Epithelial cell of prostate (primary cell): ENCODE results near the gene TMPRSS9.

ENCODE experiments used
- DNase-seq: peaks from one replicate; pipeline ENCODE4 v3.0.0-alpha.2; 2011; ENCODE audit warnings: low read depth, low spot score
- H3K27ac ChIP-seq: fragments of 450-650 bp; 2 replicates; pipeline ENCODE4 v1.5.1; 2017; ENCODE audit warnings: mild to moderate bottlenecking

TMPRSS9 gene

DNA sequence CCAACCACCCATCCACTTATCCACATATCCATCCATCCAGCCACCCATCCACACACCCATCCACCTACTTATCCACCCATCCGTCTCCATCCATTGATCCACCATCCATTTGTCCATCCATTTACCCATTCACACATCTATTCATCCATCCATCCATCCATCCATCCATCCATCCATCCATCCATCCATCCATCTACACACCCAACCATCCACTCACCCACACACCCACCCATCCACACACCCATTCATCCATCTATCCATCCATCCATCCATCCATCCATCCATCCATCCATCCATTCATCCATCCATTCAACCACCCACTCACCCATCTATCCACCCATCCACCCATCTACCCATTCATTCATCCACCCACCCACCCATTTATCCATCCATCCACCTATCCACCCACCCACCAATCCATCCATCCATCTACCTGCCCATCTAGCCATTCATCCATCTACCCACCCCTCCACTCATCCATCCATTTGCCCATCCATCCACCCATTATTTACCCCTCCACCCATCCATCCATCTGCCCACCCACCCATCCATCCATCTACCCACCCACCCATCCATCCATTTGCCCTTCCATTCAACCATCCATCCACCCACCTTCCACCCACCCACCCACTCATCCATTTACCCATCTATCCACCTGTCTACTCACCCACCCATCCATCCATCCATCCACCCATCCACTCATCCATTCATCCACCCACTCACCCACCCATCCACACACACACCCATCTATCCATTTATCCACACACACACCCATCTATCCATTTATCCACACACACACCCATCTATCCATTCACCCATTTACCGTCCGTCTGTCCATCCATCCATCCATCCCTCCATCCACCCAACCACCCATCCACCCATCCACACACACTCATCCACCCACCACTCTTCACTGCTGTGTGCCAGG is 2.5 kb upstream of the TMPRSS9 start:
- H3K27ac ChIP-seq = no peak overlapping the region
- DNase-seq = no peak

DNA sequence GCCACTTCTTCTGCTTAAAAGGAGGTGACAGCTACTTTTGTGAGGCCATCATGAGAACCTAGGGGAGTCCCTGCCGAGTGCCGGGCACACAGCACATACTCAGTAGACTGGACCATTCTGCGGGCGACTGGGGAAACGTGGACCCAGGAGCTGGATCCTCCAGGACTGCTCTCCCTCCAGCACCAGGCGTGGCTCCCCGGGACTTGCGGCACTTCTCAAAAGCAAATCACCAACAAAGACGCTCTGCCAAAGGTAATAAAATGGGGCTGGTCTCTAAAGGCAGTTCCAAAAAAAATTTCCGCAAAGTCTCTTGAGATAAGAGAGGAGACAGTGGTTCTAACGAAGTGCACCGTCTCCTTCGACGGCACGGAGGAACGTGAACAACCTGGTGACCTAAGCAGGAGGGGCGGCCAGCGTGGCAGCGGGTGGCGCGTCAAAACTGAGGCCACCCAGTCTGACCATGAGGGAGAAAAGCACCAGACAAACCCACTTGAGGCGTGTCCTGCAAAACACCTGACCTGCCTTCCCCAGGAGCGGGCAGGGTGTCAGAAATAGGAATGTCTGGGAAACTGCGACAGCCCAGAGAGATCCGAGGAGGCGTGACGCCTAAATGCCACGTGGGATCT is 1.4 kb upstream of the TMPRSS9 start:
- no peak overlapping the region for H3K27ac ChIP-seq
- DNase-seq = no peak

DNA sequence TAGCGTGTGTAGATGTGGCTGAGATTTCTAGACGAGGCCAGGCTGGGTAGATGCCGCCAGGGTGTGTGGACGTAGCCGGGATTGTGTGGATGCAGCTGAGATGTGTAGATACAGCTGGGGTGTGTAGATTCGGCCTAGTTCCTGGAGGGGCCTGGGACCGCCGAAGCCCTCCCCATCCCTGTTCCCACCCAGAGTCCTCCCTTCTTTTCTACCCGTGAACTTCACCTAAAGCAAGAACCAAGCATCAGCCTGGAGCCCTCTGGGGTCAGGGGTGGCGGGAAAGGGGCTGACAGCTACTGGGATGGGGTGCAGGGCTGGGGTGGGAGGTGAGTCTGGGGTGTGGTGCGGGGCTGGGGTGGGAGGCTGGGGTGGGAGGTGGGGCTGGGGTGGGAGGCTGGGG is 768 bp downstream of the TMPRSS9 start:
- no peak for DNase-seq
- H3K27ac ChIP-seq = no peak overlapping the region

DNA sequence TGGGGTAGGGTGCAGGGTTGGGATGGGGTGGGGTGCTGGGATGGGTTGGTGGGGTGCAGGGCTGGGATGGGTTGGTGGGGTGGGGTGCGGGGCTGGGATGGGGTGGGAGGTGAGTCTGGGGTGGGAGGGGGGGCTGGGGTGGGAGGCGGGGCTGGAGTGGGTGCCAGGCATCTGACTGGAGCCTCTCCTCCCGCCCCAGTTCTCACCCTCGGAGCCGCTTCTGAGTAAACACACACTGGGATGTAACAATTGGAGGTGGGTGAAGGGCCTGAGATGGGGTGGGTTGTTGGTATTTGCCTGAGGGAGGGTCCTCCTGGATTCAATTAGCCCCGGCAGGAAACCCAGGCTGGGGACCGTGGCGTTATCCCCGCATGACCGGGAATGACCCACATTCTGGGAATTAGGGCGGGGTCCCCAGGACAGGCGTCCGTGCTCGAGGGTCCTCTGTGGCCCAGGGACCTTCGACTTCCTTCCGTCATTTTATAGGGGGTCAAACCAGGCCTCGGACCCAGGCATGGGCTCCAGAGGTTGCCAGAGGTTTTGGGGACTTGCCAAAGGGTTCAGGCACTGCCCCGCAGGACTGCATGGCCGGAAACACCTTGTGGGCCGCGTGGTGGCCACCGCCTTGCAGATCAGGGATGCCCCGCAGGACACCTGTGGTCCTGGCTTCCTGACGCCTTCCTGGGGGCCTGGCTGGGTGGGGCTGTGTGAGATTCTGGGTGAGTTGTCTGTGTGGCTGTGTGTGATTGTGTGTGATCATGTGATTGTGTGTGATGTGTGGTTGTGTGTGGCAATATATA is 1.4 kb downstream of the TMPRSS9 start:
- DNase-seq = no peak

DNA sequence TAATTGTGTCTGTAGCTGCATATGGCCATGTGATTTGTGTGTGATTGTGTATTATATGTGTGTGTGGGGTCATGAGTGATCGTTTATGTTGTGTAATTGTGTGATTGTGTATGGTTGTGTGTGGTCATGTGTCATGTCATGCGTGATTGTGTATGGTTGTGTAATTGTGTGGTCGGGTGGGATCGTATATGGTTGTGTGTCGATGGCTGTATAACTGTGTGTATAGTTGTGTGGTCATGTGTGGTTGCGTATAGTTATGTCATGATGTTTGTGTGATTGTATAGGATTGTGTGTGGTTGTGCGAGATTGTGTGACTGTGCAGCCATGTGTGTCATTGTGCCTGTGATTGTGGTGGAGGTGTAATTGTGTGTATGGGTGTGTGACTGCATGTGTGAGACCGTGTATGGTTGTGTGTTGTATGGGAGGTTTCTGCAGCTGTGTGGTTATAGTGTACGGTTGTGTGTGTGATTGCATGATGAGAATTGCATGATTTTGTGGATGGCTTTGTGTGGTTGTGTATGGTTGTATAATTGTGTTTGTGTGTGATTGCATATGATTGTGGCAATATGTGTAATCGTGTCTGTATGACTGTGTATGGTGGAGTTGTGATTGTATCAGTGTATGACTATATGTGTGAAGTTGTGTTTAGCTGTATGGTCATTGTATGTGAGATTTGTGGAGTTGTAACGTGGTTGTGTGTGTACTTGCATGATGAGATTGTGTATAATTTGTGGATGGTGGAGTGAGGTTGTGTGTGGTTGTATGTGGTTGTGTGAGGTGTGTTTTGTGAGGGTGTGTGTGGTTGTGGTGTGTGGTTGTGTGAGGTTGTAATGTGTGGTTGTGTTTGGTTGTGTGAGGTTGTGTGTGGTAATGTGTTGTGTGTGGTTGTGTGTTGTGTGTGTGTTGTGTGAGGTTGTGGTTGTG is 2.2 kb downstream of the TMPRSS9 start:
- DNase-seq = no peak
- H3K27ac ChIP-seq = no peak overlapping the region

More for the DNA sequence above, 1.4 kb downstream of the TMPRSS9 start:
- H3K27ac ChIP-seq = no peak overlapping the region

DNA sequence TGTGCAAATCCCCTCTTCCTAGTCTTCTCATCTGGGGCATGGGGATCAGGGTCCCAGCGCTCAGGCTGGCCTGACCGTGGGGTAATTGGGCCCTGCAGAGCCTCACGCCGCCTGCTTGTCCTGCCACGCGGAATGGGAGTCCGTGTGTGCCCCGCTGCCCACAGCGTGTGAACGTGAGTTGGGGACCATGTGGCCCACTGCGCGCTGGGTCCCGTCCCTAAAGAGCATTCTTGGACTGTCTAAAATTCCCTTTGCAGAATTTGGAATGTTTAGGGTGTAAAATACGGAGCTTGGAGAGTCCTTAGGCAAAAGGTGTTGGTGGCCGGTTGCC is 2.9 kb downstream of the TMPRSS9 start:
- no peak for DNase-seq
- no peak overlapping the region for H3K27ac ChIP-seq

DNA sequence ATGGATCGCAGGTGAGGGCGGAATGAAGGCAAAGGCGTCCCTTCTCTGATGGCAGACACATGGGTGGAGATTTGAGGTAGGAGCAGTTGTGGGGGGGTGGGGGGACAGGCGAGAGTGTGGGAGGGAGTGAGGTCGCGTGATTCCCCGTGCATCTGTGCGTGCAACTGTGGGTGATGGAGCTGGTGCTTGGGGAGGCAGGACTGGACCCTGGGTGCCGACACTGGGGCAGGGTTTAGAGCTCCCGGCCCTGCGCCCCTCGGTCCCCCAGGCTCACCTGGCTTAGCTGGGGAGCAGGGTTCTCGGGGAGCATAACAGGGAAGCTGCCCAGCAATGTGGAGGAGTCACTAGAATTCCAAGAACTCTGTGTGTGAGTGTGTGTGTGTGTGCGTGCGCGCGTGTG is 3.4 kb downstream of the TMPRSS9 start:
- H3K27ac ChIP-seq = no peak overlapping the region
- no peak for DNase-seq

DNA sequence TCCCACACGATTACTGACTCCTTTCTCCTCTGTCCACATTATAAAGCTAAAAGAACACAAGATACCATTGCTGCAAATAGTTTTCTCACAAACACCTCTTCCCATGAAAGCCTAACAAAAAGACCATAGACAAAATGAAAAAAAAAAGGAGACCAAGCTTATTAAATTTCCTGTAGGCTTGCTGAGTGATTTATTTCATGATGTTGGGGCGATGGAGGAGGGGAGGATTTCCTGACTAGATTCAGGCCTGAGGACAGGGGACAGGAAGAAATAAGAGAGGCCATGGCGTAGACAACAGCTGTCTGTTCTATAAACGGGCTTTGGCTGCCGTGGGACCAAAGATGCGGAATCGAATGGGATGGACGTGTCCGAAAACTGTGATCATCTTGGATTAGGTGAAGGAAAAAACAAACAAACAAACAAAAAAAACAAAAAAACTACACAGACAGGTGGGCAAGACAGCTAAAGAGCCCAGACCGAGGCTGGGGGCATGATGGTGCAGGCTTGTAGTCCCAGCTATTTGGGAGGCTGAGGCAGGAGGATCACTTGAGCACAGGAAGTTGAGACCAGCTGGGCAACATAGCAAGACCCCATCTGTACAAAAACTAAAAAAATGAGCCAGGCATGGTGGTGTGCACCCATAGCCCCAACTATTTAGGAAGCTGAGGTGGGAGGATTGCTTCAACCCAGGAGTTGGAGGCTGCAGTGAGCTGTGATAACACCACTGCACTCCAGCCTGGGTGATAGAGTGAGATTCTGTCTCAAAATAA is 5.3 kb downstream of the TMPRSS9 start:
- no peak for DNase-seq
- no peak overlapping the region for H3K27ac ChIP-seq

DNA sequence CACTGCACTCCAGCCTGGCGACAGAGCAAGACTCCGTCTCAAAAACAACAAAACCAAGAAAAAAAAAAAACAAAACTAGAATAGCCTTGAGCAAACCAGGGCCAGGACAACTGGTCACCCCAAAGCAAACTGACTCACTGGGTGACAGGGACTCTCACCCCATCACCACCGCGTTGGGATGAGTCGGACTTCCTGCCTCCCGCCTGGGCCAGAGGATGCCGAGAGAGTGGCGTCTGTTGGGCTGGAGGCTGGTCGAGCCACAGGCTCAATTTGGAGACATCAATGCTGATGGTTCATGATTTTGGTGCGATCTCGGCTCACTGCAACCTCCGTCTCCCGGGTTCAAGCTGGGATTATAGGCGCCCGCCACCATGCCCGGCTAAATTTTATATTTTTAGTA is 11.6 kb downstream of the TMPRSS9 start:
- H3K27ac ChIP-seq = no peak overlapping the region
- no peak for DNase-seq

DNA sequence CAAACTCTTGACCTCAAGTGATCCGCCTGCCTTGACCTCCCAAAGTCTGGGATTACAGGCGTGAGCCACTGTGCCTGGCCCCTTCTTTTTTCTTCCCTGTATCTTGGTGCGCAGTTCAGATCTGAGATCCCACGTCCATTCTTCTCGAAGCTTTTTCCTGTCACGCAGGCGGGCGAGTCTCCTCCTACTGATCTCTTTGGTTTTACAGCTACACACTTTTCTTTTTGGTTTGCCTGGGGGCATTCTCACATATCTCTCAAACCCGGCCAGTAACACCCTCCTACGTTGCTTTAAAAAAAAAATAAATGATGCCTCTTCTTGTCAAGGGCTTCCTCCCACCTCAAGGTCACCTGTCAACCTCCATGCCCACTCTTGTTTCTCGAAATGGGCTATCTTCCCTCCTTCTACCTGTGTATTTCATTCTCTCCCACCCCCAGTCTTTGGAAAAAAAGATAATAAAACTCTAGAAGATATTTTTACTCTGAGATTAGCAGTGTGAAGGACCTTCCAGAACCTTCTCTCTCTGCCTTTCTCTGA is 12.1 kb downstream of the TMPRSS9 start:
- H3K27ac ChIP-seq = no peak overlapping the region
- DNase-seq = no peak

DNA sequence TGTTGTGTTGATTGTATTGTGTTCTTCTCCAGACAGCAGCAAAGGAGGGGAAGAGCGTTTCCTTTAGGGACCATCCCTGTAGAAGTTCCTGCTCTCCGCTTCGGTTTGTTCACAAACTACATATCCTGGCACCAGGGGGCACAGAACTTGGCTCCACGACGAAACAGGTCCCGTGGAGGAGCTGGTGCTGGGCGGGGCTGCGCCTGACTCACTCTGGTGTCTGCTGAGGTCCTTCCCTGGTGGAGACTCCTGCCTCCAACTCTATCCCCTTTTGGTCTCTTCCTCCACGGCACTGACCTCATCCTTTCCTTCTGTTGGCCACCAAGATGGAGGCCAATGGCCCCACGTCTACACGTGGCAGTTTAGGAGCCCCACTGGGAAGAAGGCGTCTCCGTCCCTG is 14.7 kb downstream of the TMPRSS9 start:
- no peak for DNase-seq
- no peak overlapping the region for H3K27ac ChIP-seq

DNA sequence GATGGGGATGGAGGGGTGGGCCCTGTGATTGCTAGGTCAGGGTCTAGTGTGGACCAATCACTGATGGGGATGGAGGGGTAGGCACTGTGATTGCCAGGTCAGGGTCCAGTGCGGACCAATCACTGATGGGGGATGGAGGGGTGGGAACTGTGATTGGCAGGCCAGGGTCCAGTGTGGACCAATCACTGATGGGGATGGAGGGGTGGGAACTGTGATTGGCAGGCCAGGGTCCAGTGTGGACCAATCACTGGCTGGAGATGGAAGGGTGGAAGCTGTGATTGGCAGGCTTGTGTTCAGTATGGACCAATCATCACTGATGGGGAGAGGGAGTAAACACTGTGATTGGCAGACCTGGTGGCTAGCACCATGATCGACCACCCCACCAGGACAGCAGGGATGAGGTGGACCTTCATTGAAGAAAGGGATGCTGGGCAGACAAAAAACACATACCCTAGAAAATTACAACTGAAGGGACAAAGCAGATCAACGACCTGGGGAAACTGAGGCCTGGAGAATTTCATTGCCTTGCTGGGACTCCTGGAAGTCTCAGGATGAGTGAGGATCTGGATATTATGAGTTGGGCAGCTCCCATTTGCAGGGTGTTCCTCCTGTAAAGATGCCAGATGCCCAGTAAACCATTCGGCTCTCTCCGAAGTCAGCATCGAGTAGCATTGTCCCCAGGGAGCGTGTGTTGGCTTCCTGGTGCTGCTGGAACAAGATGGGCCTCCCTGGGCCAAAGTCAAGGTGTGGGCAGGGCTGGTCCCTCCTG is 15.5 kb downstream of the TMPRSS9 start:
- no peak overlapping the region for H3K27ac ChIP-seq
- no peak for DNase-seq

DNA sequence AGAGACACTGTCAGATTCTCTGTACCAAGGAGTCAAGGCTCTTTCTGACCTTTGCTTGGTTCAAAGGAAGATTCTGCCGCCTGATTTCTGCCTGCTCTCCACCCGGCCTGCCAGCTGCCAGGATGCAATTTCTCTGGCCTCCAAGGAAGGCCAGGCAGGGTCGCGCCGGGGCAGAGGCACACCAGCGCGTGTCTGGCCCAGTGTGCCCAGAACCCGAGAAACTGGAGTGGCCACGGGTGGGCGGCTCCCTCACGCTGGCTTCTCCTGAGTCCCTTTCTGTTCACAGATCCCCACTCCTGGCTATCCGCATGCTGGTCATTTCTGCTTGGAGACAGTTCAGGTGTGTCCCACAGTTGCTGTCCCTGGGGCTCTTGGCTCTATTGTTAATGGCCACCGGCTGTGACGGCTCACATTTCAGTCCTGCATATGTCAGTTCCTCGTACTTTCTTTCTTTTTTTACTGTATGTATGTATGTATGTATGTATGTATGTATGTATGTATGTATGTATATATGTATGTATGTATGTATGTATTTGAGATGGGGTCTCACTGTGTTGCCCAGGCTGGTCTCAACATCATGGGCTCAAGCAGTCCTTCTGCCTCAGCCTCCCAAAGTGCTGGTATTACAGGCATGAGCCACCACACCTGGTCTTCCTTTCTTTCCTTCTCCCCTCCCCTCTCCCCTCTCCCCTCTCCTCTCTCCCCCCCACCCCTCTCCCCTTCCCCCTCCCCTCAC is 16.9 kb downstream of the TMPRSS9 start:
- no peak for DNase-seq

DNA sequence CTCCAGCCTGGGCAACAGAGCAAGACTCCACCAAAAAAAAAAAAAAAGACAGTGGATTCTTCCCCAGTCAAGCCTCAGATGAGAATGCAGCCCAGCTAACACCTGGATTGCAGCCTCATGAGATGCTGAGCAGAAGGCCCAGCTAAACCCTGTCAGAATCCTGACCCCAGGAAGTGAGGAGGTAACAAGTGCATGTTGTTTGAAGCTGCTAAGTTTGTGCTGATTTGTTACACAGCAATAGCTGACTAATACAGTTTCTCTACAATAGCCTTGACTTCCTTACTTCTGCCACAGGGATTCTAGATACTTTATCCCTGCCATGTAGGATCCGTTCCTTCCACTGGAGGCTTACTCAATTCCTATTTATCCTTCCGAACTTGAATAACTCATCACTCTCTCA is 20.5 kb downstream of the TMPRSS9 start:
- no peak for DNase-seq
- H3K27ac ChIP-seq = no peak overlapping the region

More for the DNA sequence above, 16.9 kb downstream of the TMPRSS9 start:
- no peak overlapping the region for H3K27ac ChIP-seq

DNA sequence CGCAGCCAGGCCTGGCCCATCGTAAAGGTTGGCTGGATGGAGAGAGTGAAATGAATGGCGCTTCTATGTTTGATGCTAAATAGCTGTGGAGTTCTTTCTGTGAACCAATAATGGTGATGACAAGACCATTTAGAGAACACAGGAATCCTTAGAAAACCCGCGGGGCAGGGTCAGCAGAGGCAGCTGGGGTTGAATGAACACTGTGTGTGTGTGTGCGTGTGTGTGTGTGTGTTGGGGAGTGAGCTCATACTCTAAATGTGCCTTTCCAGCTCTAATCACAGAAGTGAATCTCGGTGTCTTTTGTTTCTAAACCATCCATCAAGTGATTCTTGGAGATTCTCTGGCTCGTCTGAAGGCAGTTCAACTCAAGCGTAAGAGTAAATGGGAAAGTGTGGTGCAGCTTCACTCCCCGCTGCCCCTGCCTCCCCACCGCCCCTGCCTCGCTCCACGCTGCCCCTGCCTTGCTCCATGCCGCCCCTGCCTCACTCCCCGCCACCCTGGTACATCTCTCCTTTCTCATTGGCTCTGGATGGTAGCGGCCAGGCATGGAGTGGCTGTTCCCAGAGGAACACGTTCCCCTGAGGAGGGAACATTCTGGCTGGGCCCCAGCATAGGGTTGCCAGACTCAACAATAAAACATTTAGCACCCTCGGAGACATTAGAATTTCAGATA is 21.2 kb downstream of the TMPRSS9 start:
- no peak for DNase-seq
- H3K27ac ChIP-seq = no peak overlapping the region

DNA sequence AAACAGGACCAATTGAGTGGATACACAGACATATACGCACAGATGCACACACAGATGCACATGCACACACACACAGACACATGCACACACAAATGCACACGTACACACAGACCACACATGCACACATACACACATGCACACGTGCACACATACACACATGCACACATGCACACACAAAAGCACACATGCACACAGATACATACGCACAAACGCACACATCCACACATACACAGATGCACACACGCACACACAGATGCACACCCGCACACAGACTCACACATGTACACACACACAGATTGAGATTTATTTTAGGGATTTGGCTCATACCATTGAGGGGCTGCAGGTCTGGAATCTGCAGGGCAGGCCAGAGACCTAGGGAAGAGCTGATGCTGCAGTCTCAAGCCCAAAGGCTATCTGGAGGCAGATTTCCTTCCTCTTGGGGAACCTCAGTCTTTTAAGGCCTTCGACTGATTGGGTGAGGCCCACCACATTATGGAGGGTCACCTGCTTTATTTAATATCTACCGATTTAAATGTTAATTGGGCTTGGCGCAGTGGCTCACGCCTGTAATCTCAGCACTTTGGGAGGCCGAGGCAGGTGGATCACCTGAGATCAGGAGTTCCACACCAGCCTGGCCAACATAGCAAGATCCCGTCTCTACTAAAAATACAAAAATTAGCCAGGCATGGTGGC is 22.6 kb downstream of the TMPRSS9 start:
- H3K27ac ChIP-seq = no peak overlapping the region
- DNase-seq = no peak
